PFSK-1 (cell line): ENCODE measurements around the gene JAK1.

Experiments
- POLR2AphosphoS5 ChIP-seq: IDR thresholded peaks from 2 replicates; pipeline ENCODE4 v1.6.1; 2012; ENCODE audit warnings: low read depth, mild to moderate bottlenecking, control low read depth, low read length, moderate library complexity
- REST ChIP-seq, 2 experiments: IDR thresholded peaks; 2 replicates each; pipeline versions ENCODE4 v1.6.1 to v1.8.0; 2011 to 2012; ENCODE audit warnings: low read depth in 2 of 2, low read length in 2 of 2, control low read depth in 1 of 2, inconsistent platforms in 1 of 2, mild to moderate bottlenecking in 1 of 2, moderate library complexity in 1 of 2; ENCODE audit not compliant: insufficient read depth in 1 of 2
- TAF1 ChIP-seq: IDR thresholded peaks from 2 replicates; pipeline ENCODE4 v1.6.1; 2012; ENCODE audit warnings: low read length, control low read depth, borderline replicate concordance; ENCODE audit not compliant: insufficient read depth

- TF ChIP-seq TAF1 = no peak
- no peak for TF ChIP-seq POLR2AphosphoS5
- no peak for TF ChIP-seq REST (IDR thresholded peaks at IDR 0.05; ENCODE audit: insufficient read depth in 1 of 2, low read depth in 2 of 2, low read length in 2 of 2)
Measured at GRCh38 chr1:64948216-64948615, 18.1 kb downstream of the JAK1 start.
